HG03039 (cell line): ENCODE data around the gene PDE12.
"Not testable (repeated sequence)": the region's sequence is repeated elsewhere in the genome, so short reads cannot be mapped to it uniquely, and the experiment has no call there.

Experiments
- ATAC-seq: cut with Tn5 transposase; IDR thresholded peaks from one replicate; pipeline ENCODE4 v1.9.1; 2021; ENCODE audit warnings: mild to moderate bottlenecking, moderate library complexity; ENCODE audit not compliant: unreplicated experiment

PDE12 gene

GRCh38 chr3:57586778-57587177, 30.7 kb downstream of the PDE12 start:
- no peak for ATAC-seq

- ATAC-seq, result no peak
Observed at GRCh38 chr3:57587905-57588304, 31.8 kb downstream of the PDE12 start.

- no peak for ATAC-seq
Observed at GRCh38 chr3:57592306-57592705, 36.2 kb downstream of the PDE12 start.

- ATAC-seq, result no peak
Observed at GRCh38 chr3:57594144-57594543, 38.1 kb downstream of the PDE12 start.

GRCh38 chr3:57594576-57594975, 38.5 kb downstream of the PDE12 start:
- no peak for ATAC-seq

DNA sequence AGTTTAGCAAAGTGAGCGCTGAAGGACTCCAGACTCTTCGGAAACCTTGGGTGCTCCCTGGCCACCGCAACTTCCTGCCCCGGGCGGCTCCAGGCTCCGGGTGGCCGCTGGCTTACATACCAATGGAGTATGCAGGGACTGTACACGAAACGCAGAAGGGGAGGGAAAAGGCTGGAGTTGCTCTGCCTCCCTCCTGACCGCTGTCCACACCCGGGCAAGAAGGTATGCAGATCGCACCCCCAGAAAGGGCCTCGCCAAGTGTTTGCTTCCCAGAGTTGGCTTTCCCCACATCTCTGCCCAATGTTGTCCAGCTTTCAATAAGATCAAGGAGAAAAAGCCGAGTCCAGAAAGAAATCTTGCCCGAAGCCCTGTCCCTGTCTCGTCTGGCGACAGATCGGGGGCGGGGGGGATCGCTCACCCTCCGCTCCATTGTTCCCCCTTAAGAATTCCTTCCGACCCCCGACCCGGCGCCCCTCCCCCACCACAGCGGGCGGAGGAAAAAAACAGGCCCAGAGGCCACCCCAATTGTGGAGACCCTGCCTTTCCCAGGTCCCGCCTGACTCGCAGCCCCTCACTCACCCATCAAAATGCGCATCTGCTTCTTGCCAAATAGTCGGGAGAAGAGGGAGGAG, 40.5 kb downstream of the PDE12 start:
- ATAC-seq, result no peak

DNA sequence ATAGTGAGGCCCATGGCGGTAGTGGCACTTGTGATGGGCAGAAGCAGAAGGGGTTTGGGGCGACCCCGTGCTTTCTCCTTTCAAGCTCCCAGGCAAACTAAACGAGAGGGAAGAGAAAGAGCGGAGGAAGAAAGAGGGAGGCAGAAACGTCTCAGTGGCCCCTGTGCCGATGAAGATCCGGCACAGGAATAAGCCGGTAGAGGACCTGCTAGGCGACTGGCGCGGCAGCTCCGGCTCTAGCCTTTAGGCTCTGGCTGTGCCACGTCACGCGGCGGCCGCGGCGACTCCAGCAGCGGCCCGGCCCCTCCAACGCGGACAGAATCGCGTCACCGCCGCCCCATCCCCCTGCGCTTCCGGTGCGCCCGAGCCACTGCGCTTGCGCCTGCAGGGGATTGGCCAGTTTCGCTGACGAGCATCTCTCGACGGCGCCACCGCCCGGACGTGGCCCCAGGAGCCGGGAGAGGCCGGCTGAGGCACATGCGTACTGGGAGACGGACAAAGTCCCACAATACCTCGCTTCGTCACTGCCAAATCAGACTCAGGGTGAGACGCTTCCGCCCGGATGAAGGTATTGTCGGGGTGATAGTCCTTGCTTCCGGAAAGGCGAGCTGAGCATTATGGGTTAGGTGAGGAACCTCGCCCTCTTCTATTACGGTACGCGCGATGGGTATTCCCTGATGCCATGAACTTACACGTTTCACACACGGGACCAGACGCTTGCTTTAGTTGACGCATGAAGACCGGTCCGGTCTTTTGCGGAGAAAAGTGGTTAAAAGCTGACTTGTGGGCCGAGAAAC, 41.3 kb downstream of the PDE12 start, which contains the start of gene ARF4:
ARF4 (minus strand) TSS at position 218 of the 797 bp plus-strand sequence; CDS start at position 14, 204 bp downstream.
- ATAC-seq, result peak; percentile 94

GRCh38 chr3:57598765-57599360, 42.8 kb downstream of the PDE12 start:
- ATAC-seq, result no peak

GRCh38 chr3:57600195-57600594, 44.1 kb downstream of the PDE12 start:
- no peak for ATAC-seq

- no peak for ATAC-seq
Observed at GRCh38 chr3:57604971-57605370, 48.9 kb downstream of the PDE12 start.

GRCh38 chr3:57605683-57606082, 49.6 kb downstream of the PDE12 start:
- no peak for ATAC-seq

- not testable (repeated sequence) for ATAC-seq
Observed at GRCh38 chr3:57611870-57612269, 55.8 kb downstream of the PDE12 start.

- ATAC-seq, result no peak
Observed at GRCh38 chr3:57616233-57616632, 60.2 kb downstream of the PDE12 start.
